GM18858 (cell line): ENCODE results near the gene MANEAL.
"Not testable (repeated sequence)": the region's sequence is repeated elsewhere in the genome, so short reads cannot be mapped to it uniquely, and the experiment has no call there.

Experiments used
- ATAC-seq: cut with Tn5 transposase; IDR thresholded peaks from one replicate; pipeline ENCODE4 v1.9.1; 2021; ENCODE audit not compliant: unreplicated experiment

MANEAL gene, protein sequence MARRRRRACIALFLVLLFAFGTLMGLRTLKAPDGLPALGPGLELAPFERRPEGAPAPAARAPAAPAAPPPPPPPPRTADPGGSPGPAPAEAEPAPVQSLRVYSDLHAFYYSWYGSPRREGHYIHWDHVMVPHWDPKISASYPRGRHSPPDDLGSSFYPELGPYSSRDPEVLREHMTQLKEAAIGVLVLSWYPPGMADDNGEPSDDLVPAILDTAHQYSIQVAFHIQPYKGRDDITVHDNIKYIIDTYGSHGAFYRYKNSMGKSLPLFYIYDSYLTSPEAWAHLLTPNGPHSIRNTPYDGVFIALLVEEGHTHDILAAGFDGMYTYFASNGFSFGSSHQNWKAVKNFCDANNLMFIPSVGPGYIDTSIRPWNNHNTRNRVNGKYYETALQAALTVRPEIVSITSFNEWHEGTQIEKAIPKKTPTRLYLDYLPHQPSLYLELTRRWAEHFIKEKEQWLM

DNA sequence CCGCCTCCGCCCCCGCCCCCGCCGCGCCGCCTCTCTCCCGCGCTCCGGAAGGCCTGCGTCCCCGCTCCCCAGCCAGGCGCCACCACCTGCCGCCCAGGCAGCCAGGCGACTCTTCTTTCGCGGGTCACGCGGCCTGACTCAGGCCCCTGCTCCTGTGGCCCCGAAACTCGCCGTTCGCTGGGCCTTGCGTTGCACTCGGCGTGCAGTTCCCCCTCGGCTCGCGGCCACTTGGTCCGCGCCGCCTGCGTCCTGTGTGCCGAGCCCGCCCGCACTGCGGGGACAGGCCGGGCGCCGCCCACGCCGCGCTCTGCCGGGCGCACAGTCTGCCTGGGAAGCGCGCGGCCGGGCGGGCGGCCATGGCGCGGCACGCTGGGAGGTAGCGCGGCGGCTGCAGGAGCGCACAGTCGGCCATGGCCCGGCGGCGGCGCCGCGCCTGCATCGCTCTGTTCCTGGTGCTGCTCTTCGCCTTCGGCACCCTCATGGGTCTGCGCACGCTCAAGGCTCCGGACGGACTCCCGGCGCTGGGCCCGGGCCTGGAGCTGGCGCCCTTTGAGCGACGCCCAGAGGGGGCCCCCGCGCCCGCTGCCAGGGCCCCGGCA, at the start of gene MANEAL:
MANEAL (plus strand) TSS at position 75 of the 599 bp plus-strand sequence; CDS start at position 411, 336 bp downstream.
- no peak for ATAC-seq

DNA sequence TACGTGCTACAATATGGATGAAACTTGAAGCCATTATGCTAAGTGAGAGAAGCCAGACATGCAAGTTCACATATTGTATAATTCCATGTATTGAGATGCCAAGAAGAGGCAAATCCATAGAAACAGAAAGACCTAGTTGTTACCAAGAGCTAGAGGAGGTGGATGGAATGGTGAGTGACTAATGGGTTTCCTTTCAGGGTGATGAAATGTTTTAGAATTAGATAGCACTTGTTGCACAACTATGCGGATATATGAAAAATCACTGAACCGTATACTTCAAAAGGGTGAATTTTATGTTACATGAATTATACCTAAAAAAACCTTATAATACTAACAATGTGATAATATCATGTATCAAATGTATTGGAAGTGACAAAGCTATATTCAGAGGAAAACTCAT, 46.8 kb upstream of the MANEAL start:
- no peak for ATAC-seq

DNA sequence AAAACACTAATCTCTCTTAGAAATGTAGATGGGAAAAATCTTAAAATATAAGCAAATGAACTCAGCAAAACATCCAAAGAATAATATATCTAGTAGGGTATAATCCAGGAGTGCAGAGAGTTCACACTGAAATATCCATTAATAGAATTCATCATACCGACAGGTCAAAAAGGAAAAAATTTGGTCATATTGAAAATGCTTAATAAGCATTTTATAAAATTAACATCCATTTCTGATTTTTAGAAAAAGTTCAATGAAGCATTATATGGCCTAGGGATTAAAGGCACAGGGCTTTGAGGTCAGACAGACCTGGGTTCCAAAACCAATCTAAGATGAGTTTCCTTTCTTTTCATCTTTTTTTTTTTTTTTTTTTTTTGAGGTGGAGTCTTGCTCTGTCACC, 45.1 kb upstream of the MANEAL start:
- ATAC-seq, result no peak

DNA sequence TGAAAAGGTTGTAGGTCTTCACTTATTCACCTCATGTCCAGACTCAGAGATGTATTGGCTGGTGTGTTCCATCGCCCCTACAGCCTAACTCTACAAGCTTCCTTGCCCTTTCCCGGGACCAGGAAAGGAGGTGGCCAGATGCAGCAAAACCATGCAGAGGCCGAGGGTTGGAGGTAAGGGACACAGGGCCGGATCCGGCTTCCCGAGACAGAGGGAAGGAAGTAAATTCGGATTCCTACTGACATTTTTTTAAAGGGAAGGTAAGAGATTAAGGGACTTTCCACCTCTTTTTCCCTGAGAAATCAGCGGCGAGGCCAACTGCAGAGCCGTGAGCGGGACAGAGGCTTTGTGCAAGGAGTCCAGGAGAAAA, 41.4 kb upstream of the MANEAL start:
- ATAC-seq, result no peak

DNA sequence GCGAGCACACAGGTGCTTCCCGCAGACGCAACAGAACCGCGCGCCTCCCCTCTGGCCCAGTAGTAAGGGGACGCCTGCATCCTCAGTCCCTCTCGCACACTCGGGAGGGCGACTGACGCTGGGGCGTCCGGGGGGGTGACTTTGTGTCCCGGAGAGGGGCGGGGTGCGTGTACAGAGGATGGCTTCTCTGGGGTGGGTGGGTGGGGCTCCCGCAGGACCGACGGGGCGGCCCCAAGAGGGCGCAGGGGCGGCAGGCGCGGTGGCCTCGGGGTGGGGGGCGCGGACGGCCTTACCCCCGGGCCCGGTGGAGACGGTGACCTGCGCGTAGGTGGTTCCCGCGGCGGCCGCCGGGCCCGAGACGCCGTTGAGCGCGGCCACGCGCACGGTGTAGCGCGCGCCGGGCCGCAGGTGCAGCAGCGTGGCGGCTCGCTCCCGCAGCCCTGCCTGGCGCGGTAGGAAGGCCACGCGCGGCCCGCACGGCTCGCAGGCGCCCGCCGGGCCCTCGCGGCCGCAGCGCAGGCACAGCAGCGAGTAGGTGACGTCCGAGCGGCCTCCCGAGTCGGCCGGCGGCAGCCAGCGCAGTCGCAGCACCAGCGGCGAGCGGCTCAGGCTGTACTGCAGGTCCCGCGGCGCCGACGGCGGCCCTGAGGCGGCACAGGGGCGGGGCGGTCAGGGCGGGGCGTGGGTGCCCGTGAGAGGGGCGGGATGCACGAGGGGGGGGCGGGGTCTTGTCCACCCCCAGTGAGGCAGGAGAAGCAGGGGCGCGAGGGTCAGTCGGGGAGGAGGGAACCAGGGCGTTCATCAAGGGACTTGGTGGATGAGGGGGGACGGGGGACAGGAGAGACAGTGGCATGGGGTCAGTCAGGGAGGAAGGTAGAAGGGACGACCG, 40.8 kb upstream of the MANEAL start:
- no peak for ATAC-seq

DNA sequence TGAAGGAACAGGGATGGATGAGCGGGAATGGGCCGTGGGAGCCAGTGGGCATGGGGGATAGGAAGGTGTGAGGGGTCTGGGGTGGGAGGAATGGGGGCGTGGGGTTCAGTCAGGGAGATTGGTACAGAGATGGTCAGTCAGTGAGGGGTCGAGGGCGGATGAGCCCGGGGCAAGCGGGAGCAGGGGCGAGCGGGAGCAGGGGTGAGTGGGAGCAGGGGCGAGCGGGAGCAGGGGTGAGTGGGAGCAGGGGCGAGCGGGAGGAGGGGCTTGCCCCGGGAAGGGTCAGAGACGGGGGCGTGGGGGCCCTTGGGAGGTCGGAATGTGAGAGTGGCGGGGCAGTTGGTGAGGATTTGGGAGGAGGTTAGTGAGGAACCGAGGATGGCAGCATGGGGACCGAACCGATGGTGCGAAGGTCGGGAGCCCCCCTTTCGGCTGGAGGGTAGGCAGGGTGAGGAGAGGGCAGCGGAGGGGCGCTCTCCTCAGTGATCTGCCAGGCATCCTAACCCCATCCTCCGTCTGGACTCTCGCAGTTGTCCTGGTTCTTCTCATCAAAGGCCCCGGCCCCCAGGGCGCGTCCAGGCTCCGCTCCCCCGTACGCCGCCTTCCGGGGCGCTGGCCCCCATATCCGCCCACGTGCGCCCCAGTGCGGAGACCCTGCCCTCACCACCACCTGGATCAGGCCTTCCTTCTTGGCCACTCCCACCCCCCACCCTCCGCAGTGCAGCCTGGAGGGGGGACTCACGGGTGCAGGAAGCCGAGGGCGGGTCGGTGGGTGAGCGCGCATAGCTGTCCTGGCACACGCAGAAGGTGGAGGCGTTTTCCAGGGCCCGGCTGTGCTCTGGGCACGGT, 40.0 kb upstream of the MANEAL start:
- ATAC-seq, result no peak

DNA sequence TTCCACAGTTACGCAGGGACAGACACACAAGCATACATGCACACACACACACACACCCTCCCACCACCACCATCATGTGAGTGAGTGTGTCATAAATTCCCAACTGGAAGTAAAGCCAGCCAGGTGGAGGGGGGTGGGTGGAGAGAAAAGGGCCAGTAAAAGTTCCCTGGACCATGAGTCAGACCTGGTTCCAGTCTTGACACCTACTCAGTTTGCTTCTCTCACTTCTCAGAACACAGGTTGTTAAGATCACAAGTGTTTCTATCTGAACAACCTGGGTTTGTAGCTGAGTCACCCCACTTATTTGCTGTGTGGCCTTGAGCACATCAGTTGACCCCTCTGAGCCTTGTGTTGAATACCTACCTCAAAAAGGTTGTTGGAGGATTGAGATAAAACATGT, 38.4 kb upstream of the MANEAL start:
- no peak for ATAC-seq

DNA sequence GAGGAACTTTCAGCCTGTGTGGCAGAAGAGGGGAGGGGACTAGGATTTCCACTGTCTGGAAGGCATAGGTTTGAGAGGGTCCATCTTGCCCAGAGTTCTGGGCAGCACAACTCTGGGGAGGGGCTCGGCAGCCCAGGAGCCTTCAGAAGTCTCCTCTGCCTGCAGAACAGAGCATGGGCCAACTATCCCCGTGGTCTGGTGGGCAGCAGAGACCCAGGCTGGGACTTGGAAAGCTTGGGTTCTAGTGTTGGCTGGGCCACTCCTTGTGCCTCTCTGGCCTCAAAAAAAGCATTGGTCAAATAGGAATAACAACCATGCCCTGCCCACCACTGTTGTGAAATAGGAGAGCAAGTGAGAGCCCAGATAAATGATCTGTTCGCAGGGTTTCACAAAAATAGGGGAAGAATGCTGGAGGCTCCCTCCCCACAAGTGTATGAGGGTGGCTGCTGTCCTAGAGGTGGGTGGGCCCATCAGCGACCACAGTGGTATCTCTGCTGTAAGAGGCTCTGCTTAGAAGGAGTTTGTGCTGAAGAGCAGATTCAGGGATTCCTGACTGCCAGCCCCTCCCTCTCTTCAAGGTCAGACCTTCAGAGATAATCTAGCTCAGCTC, 37.6 kb upstream of the MANEAL start:
- no peak for ATAC-seq

DNA sequence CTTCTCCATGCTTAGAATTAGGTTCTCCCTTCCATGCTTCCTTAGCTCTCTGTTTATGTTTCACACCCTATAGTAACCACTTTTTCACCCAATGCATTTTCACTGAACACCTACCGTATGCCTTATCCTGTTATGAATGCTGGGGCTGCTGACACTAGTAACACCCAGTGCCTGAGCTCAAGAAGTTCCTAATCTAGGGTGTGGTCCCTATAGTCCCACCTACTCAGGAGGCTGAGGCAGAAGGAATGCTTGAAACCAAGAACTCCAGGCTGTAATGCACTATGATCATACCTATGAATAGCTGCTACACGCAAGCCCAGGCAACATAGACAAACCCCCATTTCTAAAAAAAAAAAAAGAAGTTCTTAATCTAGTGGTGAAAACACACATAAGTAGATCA, 34.2 kb upstream of the MANEAL start:
- no peak for ATAC-seq

DNA sequence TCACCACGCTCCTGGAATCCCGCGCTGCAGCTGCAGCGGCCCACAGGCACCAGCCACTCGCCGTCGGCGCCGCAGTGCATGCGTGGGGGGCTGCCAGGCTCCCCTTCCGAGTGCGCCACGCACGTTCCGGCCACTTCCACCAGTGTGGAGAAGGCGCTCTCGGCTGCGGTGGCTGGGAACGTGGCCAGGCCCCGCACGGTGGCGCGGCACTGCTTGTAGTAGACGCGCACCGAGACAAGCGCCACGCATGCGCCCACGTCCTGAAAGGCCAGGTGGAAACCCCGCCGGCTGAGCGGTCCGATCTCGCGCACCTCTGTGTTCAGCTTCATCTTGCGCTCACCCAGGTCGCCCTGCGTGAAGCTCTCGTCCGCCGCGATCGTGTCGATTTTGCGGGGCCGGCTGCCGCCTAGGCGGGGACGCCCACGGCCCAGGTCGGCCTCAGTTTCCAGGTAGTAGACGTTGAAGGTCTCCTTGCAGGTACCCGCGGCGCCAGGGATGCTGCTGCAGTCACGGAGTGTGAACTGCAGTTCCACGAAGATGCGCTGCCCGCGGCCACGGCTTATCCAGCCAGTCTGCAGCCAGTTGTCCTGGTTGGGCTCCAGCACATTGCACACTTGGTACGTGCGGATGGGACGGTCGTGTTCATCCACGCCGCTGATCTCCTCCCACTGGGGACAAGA, 32.1 kb upstream of the MANEAL start:
- no peak for ATAC-seq

DNA sequence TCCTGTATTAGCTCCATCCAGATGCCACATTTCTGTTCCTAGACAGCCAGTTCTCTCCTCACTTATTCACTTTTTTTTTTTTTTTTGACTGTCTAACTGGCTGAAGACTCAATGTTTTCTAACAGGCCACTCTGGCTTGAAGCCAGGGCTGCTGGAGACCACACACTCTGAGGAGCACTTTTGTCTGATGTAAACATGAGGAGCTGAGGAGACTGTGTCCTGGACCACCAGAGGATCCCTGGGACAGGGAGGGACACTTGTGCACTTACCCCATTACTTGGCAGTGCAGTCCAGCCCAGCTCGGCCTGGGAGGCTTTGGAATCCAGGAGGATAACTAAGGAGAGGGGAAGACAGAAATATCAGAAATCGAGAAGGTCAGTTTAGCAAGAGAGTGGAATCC, 31.1 kb upstream of the MANEAL start:
- no peak for ATAC-seq

DNA sequence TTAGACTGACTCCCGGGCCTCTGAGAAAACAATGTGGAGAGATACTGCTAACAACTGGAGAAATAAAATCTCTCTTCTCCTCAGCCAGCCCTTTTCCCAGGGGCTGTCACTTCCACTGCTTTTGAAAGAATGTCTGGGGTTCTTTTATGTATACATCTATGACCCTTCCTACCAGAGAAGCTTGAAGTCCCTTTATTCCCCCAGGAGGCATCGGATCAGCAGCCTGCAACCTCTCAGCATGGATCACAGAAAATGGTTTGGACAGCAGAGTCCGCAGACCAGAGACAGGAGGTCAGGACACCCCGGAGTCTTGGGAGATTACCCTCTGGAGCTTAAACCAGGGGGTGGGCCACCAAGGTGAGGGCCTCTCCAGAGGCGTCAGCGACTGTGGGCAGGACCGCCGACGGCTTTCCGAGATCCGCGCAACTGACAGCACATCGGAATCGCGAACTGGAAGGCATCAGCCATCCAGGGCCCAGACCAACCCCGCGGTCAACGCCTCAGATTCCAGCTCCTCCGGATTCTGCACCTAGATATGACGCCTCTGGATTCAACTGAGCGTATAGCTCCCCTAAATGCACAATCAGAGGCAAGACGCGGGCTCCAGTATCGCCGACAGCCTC, 29.7 kb upstream of the MANEAL start:
- no peak for ATAC-seq

DNA sequence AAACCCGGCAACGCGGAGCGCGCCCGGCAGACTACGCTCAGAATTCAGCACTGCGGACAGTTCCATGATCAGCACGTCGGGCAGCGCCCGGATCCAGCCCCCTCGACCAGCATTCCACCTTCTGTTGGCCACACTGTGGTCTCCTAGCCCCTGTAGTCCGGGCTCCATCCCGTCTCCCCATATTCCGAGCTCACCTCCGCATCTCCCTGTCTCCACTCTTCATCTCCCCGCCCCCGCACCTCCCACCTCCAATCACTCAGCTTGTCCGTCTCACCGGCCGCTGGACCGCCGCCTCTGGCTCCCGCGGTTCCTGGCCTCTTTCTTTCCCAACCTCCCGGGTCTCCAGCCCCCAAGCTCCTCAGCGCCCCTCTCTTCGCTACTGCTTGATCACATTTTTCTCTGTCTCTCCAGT, 29.2 kb upstream of the MANEAL start:
- no peak for ATAC-seq

DNA sequence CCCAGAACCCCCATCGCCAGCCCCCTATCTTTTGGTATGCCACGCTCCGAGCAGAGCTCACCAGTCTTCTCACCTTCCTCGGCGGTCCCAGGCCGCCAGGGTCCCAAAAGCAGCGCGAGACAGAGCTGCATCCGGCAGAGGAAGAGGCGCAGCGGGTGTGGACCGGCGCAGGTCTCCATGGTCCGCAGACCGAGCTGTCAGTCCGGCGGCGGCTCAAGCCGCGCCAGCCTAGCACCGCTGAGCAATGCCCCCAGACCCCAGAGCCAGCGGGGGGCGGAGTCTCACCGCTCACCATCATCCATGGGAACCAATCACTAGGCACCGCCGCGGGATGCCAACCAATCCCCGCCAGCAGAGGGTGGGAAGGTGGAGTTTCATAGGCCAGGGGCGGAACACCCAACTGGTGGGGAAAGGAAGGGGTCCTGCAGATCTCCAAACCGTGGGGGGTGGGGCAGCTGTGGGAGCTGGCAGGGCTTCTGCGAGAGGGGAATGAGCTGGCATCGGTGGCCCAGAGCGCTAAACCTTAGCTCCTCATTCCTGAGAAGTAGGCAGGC, 28.7 kb upstream of the MANEAL start, which contains the start of gene EPHA10:
EPHA10 (minus strand) TSS at position 233 of the 554 bp plus-strand sequence; CDS start at position 179, 54 bp downstream.
- no peak for ATAC-seq

DNA sequence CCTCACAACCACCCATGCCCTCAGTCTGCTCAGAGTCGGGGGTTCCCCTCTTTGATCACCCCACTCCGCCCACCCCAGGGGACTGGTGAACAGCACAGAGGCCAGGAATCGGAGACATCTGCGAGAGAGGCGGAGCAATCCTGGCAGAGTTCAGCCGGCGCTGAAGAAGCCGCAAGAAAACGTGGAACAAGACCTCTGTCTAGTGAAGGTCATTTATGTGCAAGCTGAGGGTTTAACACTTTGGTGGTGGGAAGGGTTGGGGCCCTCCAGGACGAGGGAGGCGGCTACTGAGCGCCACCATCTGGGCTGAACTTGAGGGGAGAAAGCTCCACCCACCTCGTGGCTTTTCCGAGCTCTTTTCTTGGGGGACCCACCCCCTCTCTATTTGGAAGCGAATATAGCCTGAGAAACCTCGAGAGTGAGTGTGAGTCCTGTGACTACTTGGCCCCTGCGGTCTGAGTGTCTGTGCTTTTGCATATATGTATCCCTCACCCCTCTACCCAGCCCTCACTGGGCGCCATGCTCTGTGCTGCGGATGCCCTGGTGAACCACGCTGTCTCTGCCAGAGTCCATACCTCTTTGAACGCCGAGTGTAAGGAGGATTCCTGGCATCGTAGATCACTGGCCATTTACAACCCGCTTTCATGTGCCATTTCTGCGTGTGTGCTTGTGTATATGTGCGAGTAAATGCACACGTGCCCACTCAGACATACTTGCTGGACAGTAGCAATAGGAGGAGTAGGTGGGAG, 27.6 kb upstream of the MANEAL start:
- no peak for ATAC-seq

DNA sequence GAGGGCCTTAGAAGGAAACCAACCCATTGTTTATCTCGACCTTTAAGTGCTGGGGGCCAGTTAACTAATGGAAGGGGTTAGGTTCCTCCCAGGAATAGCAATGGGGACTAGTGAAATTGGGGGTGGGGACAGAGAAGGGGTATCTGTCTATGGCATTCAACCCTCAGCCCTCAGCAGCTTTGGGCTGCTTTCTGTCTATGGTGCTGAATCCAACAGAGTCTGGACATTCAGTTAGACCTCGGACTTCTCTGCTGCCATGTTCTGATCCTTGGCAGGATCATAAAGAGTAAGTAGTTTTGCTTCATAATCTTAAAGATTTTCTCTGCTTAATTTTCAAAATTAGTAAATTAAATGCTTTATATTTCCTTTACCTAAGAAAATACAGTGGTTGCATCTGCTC, 26.2 kb upstream of the MANEAL start:
- no peak for ATAC-seq

DNA sequence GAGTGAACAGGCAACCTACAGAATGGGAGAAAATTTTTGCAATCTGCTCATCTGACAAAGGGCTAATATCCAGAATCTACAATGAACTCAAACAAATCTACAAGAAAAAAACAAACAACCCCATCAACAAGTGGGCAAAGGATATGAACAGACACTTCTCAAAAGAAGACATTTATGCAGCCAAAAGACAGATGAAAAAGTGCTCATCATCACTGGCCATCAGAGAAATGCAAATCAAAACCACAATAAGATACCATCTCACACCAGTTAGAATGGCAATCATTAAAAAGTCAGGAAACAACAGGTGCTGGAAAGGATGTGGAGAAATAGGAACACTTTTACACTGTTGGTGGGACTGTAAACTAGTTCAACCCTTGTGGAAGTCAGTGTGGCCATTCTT, 22.2 kb upstream of the MANEAL start:
- not testable (repeated sequence) for ATAC-seq

DNA sequence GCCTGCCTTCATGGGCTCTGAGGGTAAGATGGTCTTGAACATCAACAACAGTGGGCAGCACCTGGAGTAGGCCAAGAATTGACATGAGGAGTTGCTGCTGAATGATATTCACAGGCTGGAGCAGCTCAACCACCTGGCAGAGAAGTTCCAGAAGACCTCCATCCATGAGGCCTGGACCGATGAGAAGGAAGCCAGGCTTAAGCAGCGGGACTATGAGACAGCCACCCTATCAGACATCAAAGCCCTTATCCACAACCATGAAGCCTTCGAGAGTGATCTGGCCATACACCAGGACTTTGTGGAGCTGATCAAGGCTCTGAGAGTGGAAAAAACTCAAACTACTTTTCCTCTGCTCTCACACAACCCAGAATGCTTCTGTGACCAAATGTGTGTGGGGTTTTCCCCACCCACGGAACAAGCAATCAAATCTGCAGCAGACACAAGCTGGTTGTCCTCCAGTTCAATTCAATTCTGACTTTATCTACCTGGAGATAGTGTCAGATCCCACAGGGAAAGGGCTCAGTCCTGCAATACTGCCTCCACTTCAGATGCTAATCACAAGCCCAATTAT, 16.6 kb upstream of the MANEAL start:
- no peak for ATAC-seq
